GM23338 (cell line): ENCODE results near the gene OTOG. TPM values are rescaled to one million over a fixed set of nuclear protein-coding genes. Genes with fewer than 3 reads are reported as not detected.

Experiments used
- ATAC-seq: fragments of 200-7000 bp; cut with Tn5 transposase; 3 replicates; pipeline ENCODE4 v1.9.1; 2020
- DNase-seq: peaks from one replicate; pipeline ENCODE4 v3.0.0-alpha.2; 2015; ENCODE audit warnings: low spot score
- H2AFZ ChIP-seq: fragments of 200-600 bp; sonication (generic); 2 replicates; pipeline ENCODE4 v1.8.0; 2016; ENCODE audit warnings: antibody characterized with exemption, mild to moderate bottlenecking, moderate library complexity
- H3F3A ChIP-seq: fragments of 200-600 bp; sonication (generic); replicated peaks from 2 replicates; pipeline ENCODE4 v1.8.0; 2017; ENCODE audit warnings: antibody characterized with exemption, mixed run types, low read depth
- H3K27ac ChIP-seq: fragments of 200-600 bp; sonication (generic); 2 replicates; pipeline ENCODE4 v1.6.1; 2016; ENCODE audit warnings: low read depth
- H3K27me3 ChIP-seq: fragments of 200-600 bp; sonication (generic); 2 replicates; pipeline ENCODE4 v1.8.0; 2016; ENCODE audit warnings: mild to moderate bottlenecking, mixed run types, moderate library complexity; ENCODE audit not compliant: insufficient read depth
- H3K36me3 ChIP-seq: fragments of 200-600 bp; sonication (generic); 2 replicates; pipeline ENCODE4 v1.8.0; 2016; ENCODE audit warnings: mild to moderate bottlenecking; ENCODE audit not compliant: insufficient read depth
- H3K4me1 ChIP-seq: fragments of 200-600 bp; sonication (generic); 2 replicates; pipeline ENCODE4 v1.8.0; 2016; ENCODE audit warnings: mild to moderate bottlenecking, moderate library complexity; ENCODE audit not compliant: insufficient read depth
- H3K4me2 ChIP-seq: fragments of 200-600 bp; sonication (generic); 2 replicates; pipeline ENCODE4 v1.7.1; 2017; ENCODE audit warnings: mixed run types
- H3K4me3 ChIP-seq: fragments of 200-600 bp; sonication (generic); 2 replicates; pipeline ENCODE4 v1.6.1; 2016; ENCODE audit warnings: mixed run types
- H3K79me2 ChIP-seq: fragments of 200-600 bp; sonication (generic); replicated peaks from 2 replicates; pipeline ENCODE4 v1.8.0; 2017; ENCODE audit warnings: mild to moderate bottlenecking; ENCODE audit not compliant: insufficient read depth
- H3K9me2 ChIP-seq: fragments of 200-600 bp; sonication (generic); 2 replicates; pipeline ENCODE4 v1.8.0; 2017; ENCODE audit not compliant: insufficient read depth
- H4K20me1 ChIP-seq: fragments of 200-600 bp; sonication (generic); replicated peaks from 2 replicates; pipeline ENCODE4 v1.8.0; 2017; ENCODE audit warnings: mild to moderate bottlenecking; ENCODE audit not compliant: insufficient read depth
- H3K27ac Mint-ChIP-seq: 2 replicates; pipeline ENCODE4 v1.8.0; 2020; ENCODE audit warnings: inconsistent platforms, mild to moderate bottlenecking, moderate library complexity, mixed read lengths
- H3K27me3 Mint-ChIP-seq: 3 replicates; pipeline ENCODE4 v1.8.0; 2022; ENCODE audit warnings: low read depth, mild to moderate bottlenecking, moderate library complexity, mixed read lengths, inconsistent platforms; ENCODE audit not compliant: insufficient read depth, poor library complexity
- H3K36me3 Mint-ChIP-seq: 3 replicates; pipeline ENCODE4 v1.8.0; 2021; ENCODE audit warnings: low read depth, mild to moderate bottlenecking, inconsistent platforms, moderate library complexity, mixed read lengths
- H3K4me1 Mint-ChIP-seq: 3 replicates; pipeline ENCODE4 v1.8.0; 2020; ENCODE audit warnings: mild to moderate bottlenecking, inconsistent platforms, mixed read lengths
- H3K4me3 Mint-ChIP-seq: 3 replicates; pipeline ENCODE4 v1.8.0; 2021; ENCODE audit warnings: moderate library complexity, mild to moderate bottlenecking, inconsistent platforms, mixed read lengths
- H3K9me3 Mint-ChIP-seq: 3 replicates; pipeline ENCODE4 v1.8.0; 2020; ENCODE audit warnings: moderate library complexity, mild to moderate bottlenecking, inconsistent platforms, mixed read lengths
- CTCF ChIP-seq, 2 experiments: fragments of 200-600 bp in 1 of 2; sonication (generic) in 1 of 2; conservative IDR thresholded peaks; 2 replicates each; pipeline versions ENCODE4 v1.5.1 to v1.6.1; 2016 to 2017; ENCODE audit warnings: antibody characterized with exemption in 2 of 2, low read depth in 2 of 2, mild to moderate bottlenecking in 2 of 2, moderate library complexity in 1 of 2
- REST ChIP-seq: IDR thresholded peaks from one replicate; pipeline ENCODE4 v1.6.1; 2018; ENCODE audit warnings: antibody characterized with exemption; ENCODE audit not compliant: unreplicated experiment
- STAT1 ChIP-seq: IDR thresholded peaks from one replicate; pipeline ENCODE4 v1.6.1; 2016; ENCODE audit warnings: antibody characterized with exemption; ENCODE audit not compliant: unreplicated experiment
- ZNF331 ChIP-seq: fragments of 250-450 bp; sonication (Bioruptor Pico); IDR thresholded peaks from 2 replicates; pipeline ENCODE4 v1.5.0; 2020; ENCODE audit warnings: low read depth, mild to moderate bottlenecking, moderate library complexity
- ZNF462 ChIP-seq: fragments of 250-450 bp; sonication (Bioruptor Pico); IDR thresholded peaks from 2 replicates; pipeline ENCODE4 v1.5.0; 2020; ENCODE audit warnings: mild to moderate bottlenecking, moderate library complexity
- polyA plus RNA-seq: library from polyadenylated mRNA; unstranded; fragments of >200 nt; fragmentation: Nextera tagmentation; extraction: Ambion mirVana; gene quantifications from 2 replicates; pipeline ENCODE4 v1.2.1, GENCODE V29; 2016
- total RNA-seq: library from RNA; depleted of rRNA; stranded (reverse); fragments of >200 nt; shearing (Covaris generic); gene quantifications from 2 replicates; pipeline ENCODE4 v1.2.3, GENCODE V29; 2014

Gene OTOG
- total and polyA plus RNA-seq, 2 experiments from 2014 or later: 0.40 to 0.52 TPM

GRCh38 chr11:17634776-17635550 is 87.9 kb downstream of the OTOG start (continued):
- TF ChIP-seq ZNF462 (CRISPR knock-in tag) (no peak), REST (no peak), STAT1 (no peak), ZNF331 (CRISPR knock-in tag) (no peak)

- no peak overlapping the region for H3K4me3 ChIP-seq
- ATAC-seq (peak; percentile 53), DNase-seq (peak; percentile 48)
- no peak overlapping the region for H2AFZ ChIP-seq
- Mint-ChIP-seq H3K4me3 (no peak overlapping the region), H3K4me1 (no peaks in the 10 kb centered on the region), H3K9me3 (no peaks in the 10 kb centered on the region), H3K36me3 (no peaks in the 10 kb centered on the region), H3K27me3 (peaks cover 5% of the 10 kb centered on the region), H3K27ac (no peak overlapping the region)
- no peaks in the 10 kb centered on the region for H3K79me2 ChIP-seq
- no peaks in the 10 kb centered on the region for H3K27me3 ChIP-seq
- no peaks in the 10 kb centered on the region for H3F3A ChIP-seq
- no peaks in the 10 kb centered on the region for H3K4me1 ChIP-seq
- H3K9me2 ChIP-seq: 0 out of 2 replicates have a peak, but pooled peaks cover 3% of the 10 kb centered on the region
- H3K27ac ChIP-seq: no peak overlapping the region
- H3K36me3 ChIP-seq: no peaks in the 10 kb centered on the region
- H3K4me2 ChIP-seq: no peak overlapping the region
- H4K20me1 ChIP-seq: peaks cover 6% of the 10 kb centered on the region; the same call in 1 of the 2 replicates
- peak; percentile 56 to 58 for TF ChIP-seq CTCF (conservative IDR thresholded peaks at IDR 0.05; ENCODE audit: low read depth in 2 of 2)
Measured at GRCh38 chr11:17635551-17635938, 88.5 kb downstream of the OTOG start.
